Hepatocyte (in vitro differentiated cells): ENCODE measurements around the gene PCBP3. TPM values are rescaled to one million over a fixed set of nuclear protein-coding genes. Genes with fewer than 3 reads are reported as not detected.

Experiments used
- DNase-seq: peaks from one replicate; pipeline ENCODE4 v3.0.0-alpha.2; 2016; ENCODE audit warnings: low spot score
- H2AFZ ChIP-seq: fragments of 200-600 bp; sonication (generic); 2 replicates; pipeline ENCODE4 v1.6.0; 2016; ENCODE audit warnings: antibody characterized with exemption, mild to moderate bottlenecking
- H3K27ac ChIP-seq: fragments of 200-600 bp; sonication (generic); 2 replicates; pipeline ENCODE4 v1.5.1; 2016; ENCODE audit warnings: mild to moderate bottlenecking
- H3K27me3 ChIP-seq: fragments of 200-600 bp; sonication (generic); 2 replicates; pipeline ENCODE4 v1.6.1; 2016
- H3K36me3 ChIP-seq: fragments of 200-600 bp; sonication (generic); replicated peaks from 2 replicates; pipeline ENCODE4 v1.5.1; 2016; ENCODE audit warnings: low read depth; ENCODE audit not compliant: insufficient read depth
- H3K4me1 ChIP-seq: fragments of 200-600 bp; sonication (generic); 2 replicates; pipeline ENCODE4 v1.5.1; 2016; ENCODE audit warnings: mild to moderate bottlenecking, moderate library complexity; ENCODE audit not compliant: insufficient read depth
- H3K4me2 ChIP-seq: fragments of 200-600 bp; sonication (generic); 2 replicates; pipeline ENCODE4 v1.6.0; 2016
- H3K4me3 ChIP-seq: fragments of 200-600 bp; sonication (generic); 2 replicates; pipeline ENCODE4 v1.5.1; 2016; ENCODE audit warnings: mild to moderate bottlenecking
- H3K79me2 ChIP-seq: fragments of 200-600 bp; sonication (generic); 2 replicates; pipeline ENCODE4 v1.6.0; 2017; ENCODE audit warnings: mild to moderate bottlenecking
- H3K9me2 ChIP-seq: fragments of 200-600 bp; sonication (generic); replicated peaks from 2 replicates; pipeline ENCODE4 v1.6.0; 2017; ENCODE audit warnings: mild to moderate bottlenecking; ENCODE audit not compliant: insufficient read depth
- H3K9me3 ChIP-seq: fragments of 200-600 bp; sonication (generic); 2 replicates; pipeline ENCODE4 v1.5.1; 2016; ENCODE audit warnings: low read depth, mild to moderate bottlenecking
- H4K20me1 ChIP-seq: fragments of 200-600 bp; sonication (generic); 2 replicates; pipeline ENCODE4 v1.6.0; 2016; ENCODE audit warnings: mild to moderate bottlenecking; ENCODE audit not compliant: insufficient read depth, poor library complexity, severe bottlenecking
- CTCF ChIP-seq: fragments of 200-600 bp; sonication (generic); IDR thresholded peaks from 2 replicates; pipeline ENCODE4 v1.5.1; 2016; ENCODE audit warnings: antibody characterized with exemption, mild to moderate bottlenecking; ENCODE audit not compliant: poor library complexity
- EZH2 ChIP-seq: fragments of 200-600 bp; sonication (generic); IDR thresholded peaks from 2 replicates; pipeline ENCODE4 v1.6.1; 2016; ENCODE audit warnings: antibody characterized with exemption, mild to moderate bottlenecking, borderline replicate concordance
- EZH2phosphoT487 ChIP-seq: fragments of 200-600 bp; sonication (generic); IDR thresholded peaks from one replicate; pipeline ENCODE4 v1.6.1; 2018; ENCODE audit warnings: antibody characterized with exemption, mild to moderate bottlenecking, low read depth, moderate library complexity; ENCODE audit not compliant: unreplicated experiment, severe bottlenecking
- WGBS: methylation state at CpG from one replicate; pipeline ENCODE4 v1.1.6; 2016; ENCODE audit warnings: low lambda C conversion rate; ENCODE audit errors: missing lambda C conversion rate; 5-methylcytosine and 5-hydroxymethylcytosine counted together
- polyA plus RNA-seq: library from polyadenylated mRNA; unstranded; fragments of >200 nt; fragmentation: Nextera tagmentation; extraction: Ambion mirVana; gene quantifications from 2 replicates; pipeline ENCODE4 v1.2.1, GENCODE V29; 2016
- total RNA-seq: library from RNA; depleted of rRNA; stranded (reverse); fragments of >200 nt; gene quantifications from 2 replicates; pipeline ENCODE4 v1.2.3, GENCODE V29; 2014

PCBP3 gene
- total and polyA plus RNA-seq, 2 experiments from 2014 or later = 3.1 to 8.8 TPM

- Histone ChIP-seq H3K27ac (no peak overlapping the region), H3K4me2 (peak overlapping the region; percentile 44), H3K9me2 (no peaks in the 10 kb centered on the region), H3K4me3 (no peak overlapping the region), H4K20me1 (no peaks in the 10 kb centered on the region), H3K27me3 (no peaks in the 10 kb centered on the region), H2AFZ (no peak overlapping the region), H3K79me2 (no peaks in the 10 kb centered on the region), H3K9me3 (no peaks in the 10 kb centered on the region), H3K36me3 (no peaks in the 10 kb centered on the region), H3K4me1 (peaks cover 7% of the 10 kb centered on the region)
- WGBS = 75% methylated on average over 26 of the region's 26 CpGs
- no peak for DNase-seq
- TF ChIP-seq EZH2phosphoT487 (no peak), EZH2 (no peak), CTCF (no peak)
These were observed 248.0 kb downstream of the PCBP3 start for GRCh38 chr21:45891388-45892155.

- H3K4me3 ChIP-seq = no peak overlapping the region
- no peaks in the 10 kb centered on the region for H3K9me2 ChIP-seq
- H2AFZ ChIP-seq = no peak overlapping the region
- 79% methylated on average over 23 of the region's 26 CpGs for WGBS
- H4K20me1 ChIP-seq = no peaks in the 10 kb centered on the region
- peak overlapping the region; percentile 44 for H3K4me2 ChIP-seq
- peaks cover 7% of the 10 kb centered on the region for H3K4me1 ChIP-seq
- no peaks in the 10 kb centered on the region for H3K9me3 ChIP-seq
- H3K27ac ChIP-seq = no peak overlapping the region
- H3K79me2 ChIP-seq = no peaks in the 10 kb centered on the region
- no peak for DNase-seq
- H3K36me3 ChIP-seq = no peaks in the 10 kb centered on the region
- no peaks in the 10 kb centered on the region for H3K27me3 ChIP-seq
- TF ChIP-seq EZH2phosphoT487 = no peak
- TF ChIP-seq EZH2 = no peak
- TF ChIP-seq CTCF = no peak
These were observed 248.8 kb downstream of the PCBP3 start for GRCh38 chr21:45892156-45892915.

GRCh38 chr21:45892916-45893739 is 249.6 kb downstream of the PCBP3 start:
- H3K9me2 ChIP-seq = no peaks in the 10 kb centered on the region
- no peak overlapping the region for H2AFZ ChIP-seq
- H4K20me1 ChIP-seq = no peaks in the 10 kb centered on the region
- H3K27me3 ChIP-seq = no peaks in the 10 kb centered on the region
- H3K4me3 ChIP-seq = no peak overlapping the region
- no peak overlapping the region for H3K27ac ChIP-seq
- TF ChIP-seq EZH2phosphoT487 (no peak), EZH2 (no peak), CTCF (no peak)
- H3K4me2 ChIP-seq = no peak overlapping the region
- 88% methylated on average over 9 of the region's 11 CpGs for WGBS
- no peaks in the 10 kb centered on the region for H3K36me3 ChIP-seq
- H3K79me2 ChIP-seq = no peaks in the 10 kb centered on the region
- no peak for DNase-seq
- peaks cover 7% of the 10 kb centered on the region for H3K4me1 ChIP-seq
- no peaks in the 10 kb centered on the region for H3K9me3 ChIP-seq
